Adrenal gland (tissue), 12 donors: ENCODE results near the gene TMED3. TPM values are rescaled to one million over a fixed set of nuclear protein-coding genes. Genes with fewer than 3 reads are reported as not detected.

Experiments
- DNase-seq, 7 donors: peaks; one replicate each; pipeline ENCODE4 v3.0.0-alpha.2; 2019 to 2020
- H3K27ac ChIP-seq, 5 donors: fragments of 200-600 bp; sonication (generic) in 4 of 5; 1 replicate in 3 of 5; 2 replicates in 2 of 5; pipeline versions ENCODE4 v1.5.1 to v1.8.0; 2016 to 2020; ENCODE audit warnings: mild to moderate bottlenecking in 1 of 5
- H3K27me3 ChIP-seq: fragments of 200-600 bp; 2 replicates; pipeline ENCODE4 v1.8.0; 2021
- H3K36me3 ChIP-seq, 2 donors: fragments of 200-600 bp; replicated peaks in 1 of 2; 1 replicate in 1 of 2; 2 replicates in 1 of 2; pipeline versions ENCODE4 v1.5.1 to v1.8.0; 2018 to 2022
- H3K4me1 ChIP-seq, 2 donors: fragments of 200-600 bp; replicated peaks in 1 of 2; 1 replicate in 1 of 2; 2 replicates in 1 of 2; pipeline versions ENCODE4 v1.5.1 to v1.8.0; 2018 to 2021
- H3K4me3 ChIP-seq, 4 donors: fragments of 200-600 bp; sonication (generic) in 3 of 4; one replicate each; pipeline ENCODE4 v1.5.1; 2016 to 2018
- H3K9me3 ChIP-seq, 3 donors: fragments of 200-600 bp; sonication (generic) in 1 of 3; replicated peaks in 1 of 3; 1 replicate in 2 of 3; 2 replicates in 1 of 3; pipeline versions ENCODE4 v1.5.1 to v1.8.0; 2016 to 2021
- CTCF ChIP-seq, 6 experiments: fragments of 450-650 bp in 4 of 6; fragments of 200-600 bp in 2 of 6; sonication (generic) in 1 of 6; IDR thresholded peaks; 1 replicate in 5 of 6; 2 replicates in 1 of 6; pipeline versions ENCODE4 v1.5.1 to v1.8.0; 2016 to 2021; ENCODE audit warnings: antibody characterized with exemption in 6 of 6, mild to moderate bottlenecking in 2 of 6, moderate library complexity in 1 of 6
- POLR2A ChIP-seq, 2 donors: fragments of 450-650 bp; IDR thresholded peaks; one replicate each; pipeline ENCODE4 v1.6.1; 2017; ENCODE audit warnings: antibody characterized with exemption in 2 of 2, mild to moderate bottlenecking in 2 of 2, moderate library complexity in 1 of 2
- WGBS, 4 donors: extraction: QIAGEN DNeasy Blood & Tissue Kit in 2 of 4; methylation state at CpG; one replicate each; pipeline versions ENCODE4 v1.1.5 to v1.1.7; 2013 to 2017; 5-methylcytosine and 5-hydroxymethylcytosine counted together
- intact Hi-C, 2 donors: fragments of 100-400 bp; cut with DNase I; formaldehyde crosslinking; loops; one replicate each; pipeline versions ENCODE4 v1.14.1 to v1.15.0; 2022 to 2023
- polyA plus RNA-seq, 3 donors: library from polyadenylated mRNA; stranded (reverse); fragments of 200-250 nt in 2 of 3; fragments of 350-450 nt in 1 of 3; fragmentation: Illumina TruSeq in 1 of 3; extraction: RNeasy Lipid Tissue Mini Kit (QIAGEN cat#74804) in 1 of 3; gene quantifications; one replicate each; pipeline ENCODE4 v1.2.3, GENCODE V29; 2013 to 2014
- total RNA-seq, 9 donors: library from RNA; depleted of rRNA in 4 of 9; stranded (reverse); fragments of >200 nt in 4 of 9; fragments of 120-200 nt in 1 of 9; fragmentation: NEBNext Ultra II Directional in 1 of 9; extraction: Animal tissue kit (Norgen Biotek cat#: 25700) in 1 of 9; gene quantifications; one replicate each; pipeline versions ENCODE4 v1.1.0 to v1.2.4, GENCODE V29; 2013 to 2023
- donor health status: healthy with polysubstance abuse.
- donor health status: Bipolar disorder and iron deficiency.
- donor health status: DM: yes; HTN: yes; CAD: no.
- donor health status: DM: no; HTN: no; CAD: no.
- donor health status: DM: no; HTN: no; CAD: no.
- donor health status: DM: yes; HTN: yes; CAD: no.

Gene TMED3
- total and polyA plus RNA-seq, 12 donors: 23.5 to 70.4 (median 36.8) TPM

GRCh38 chr15:79366691-79367090, 55.8 kb downstream of the TMED3 start:
- intact Hi-C loops: no loop called here
- TF ChIP-seq POLR2A (IDR thresholded peaks at IDR 0.05) (no peak), CTCF (IDR thresholded peaks at IDR 0.05) (no peak)

GRCh38 chr15:79370716-79371115, 59.8 kb downstream of the TMED3 start:
- Histone ChIP-seq H3K36me3 (no peaks in the 10 kb centered on the region), H3K4me3 (no peak overlapping the region), H3K27me3 (no peaks in the 10 kb centered on the region), H3K9me3 (no peaks in the 10 kb centered on the region), H3K4me1 (no peaks in the 10 kb centered on the region), H3K27ac (no peak overlapping the region)
- no peak for DNase-seq
- TF ChIP-seq POLR2A (IDR thresholded peaks at IDR 0.05): no peak
- intact Hi-C loops: no loop called here
- 65 to 84% (median 76%) methylated on average over 1 of the region's 1 CpG for WGBS, 4 donors

More at GRCh38 chr15:79366691-79367090, 55.8 kb downstream of the TMED3 start:
- no peaks in the 10 kb centered on the region for H3K27me3 ChIP-seq
- H3K36me3 ChIP-seq: no peaks in the 10 kb centered on the region
- no peaks in the 10 kb centered on the region for H3K9me3 ChIP-seq
- WGBS, 4 donors: 84 to 93% (median 87%) methylated on average over 2 of the region's 2 CpGs
- H3K4me1 ChIP-seq: no peaks in the 10 kb centered on the region
- no peak for DNase-seq
- no peak overlapping the region for H3K27ac ChIP-seq
- no peak overlapping the region for H3K4me3 ChIP-seq

GRCh38 chr15:79371591-79371990, 60.7 kb downstream of the TMED3 start:
- H3K27ac ChIP-seq: no peak overlapping the region

GRCh38 chr15:79372428-79372827, 61.5 kb downstream of the TMED3 start:
- WGBS, 4 donors: 67 to 74% (median 72%) methylated on average over 2 of the region's 2 CpGs
- no peak overlapping the region for H3K4me3 ChIP-seq
- no peaks in the 10 kb centered on the region for H3K36me3 ChIP-seq
- H3K9me3 ChIP-seq: no peaks in the 10 kb centered on the region
- TF ChIP-seq POLR2A (IDR thresholded peaks at IDR 0.05) (no peak), CTCF (IDR thresholded peaks at IDR 0.05) (no peak)
- intact Hi-C loops: no loop called here
- no peak for DNase-seq
- no peaks in the 10 kb centered on the region for H3K4me1 ChIP-seq
- H3K27ac ChIP-seq: no peak overlapping the region
- H3K27me3 ChIP-seq: no peaks in the 10 kb centered on the region

More at GRCh38 chr15:79371591-79371990, 60.7 kb downstream of the TMED3 start:
- no peak for DNase-seq
- 95 to 100% (median 98%) methylated on average over 1 of the region's 1 CpG for WGBS, 4 donors
- intact Hi-C loops: no loop called here
- H3K36me3 ChIP-seq: no peaks in the 10 kb centered on the region
- no peak for TF ChIP-seq CTCF (IDR thresholded peaks at IDR 0.05)
- TF ChIP-seq POLR2A (IDR thresholded peaks at IDR 0.05): no peak
- H3K4me3 ChIP-seq: no peak overlapping the region
- H3K4me1 ChIP-seq: no peaks in the 10 kb centered on the region
- no peaks in the 10 kb centered on the region for H3K9me3 ChIP-seq
- H3K27me3 ChIP-seq: no peaks in the 10 kb centered on the region

Other genes starting within 250 kb of the TMED3 start
- 1 to 10 TPM in 2 of 9 donors, under 1 TPM in 7; 0.11 to 6.9 (median 0.52) TPM for gene RASGRF1, start 220.3 kb upstream of the TMED3 start, total RNA-seq
- under 1 TPM; 0.18 to 0.80 (median 0.40) TPM for gene RASGRF1, start 220.3 kb upstream of the TMED3 start, polyA plus RNA-seq
- gene ANKRD34C, start 28.4 kb upstream of the TMED3 start, total RNA-seq: under 1 TPM in 3 of 9 donors, not detected in 6; 0.04 to 0.14 (median 0.11) TPM
- gene ANKRD34C, start 28.4 kb upstream of the TMED3 start, polyA plus RNA-seq: under 1 TPM; under 0.01 to 0.11 (median 0.08) TPM
- 10 to 100 TPM in 7 of 9 donors, 1 to 10 TPM in 1, under 1 TPM in 1; 0.89 to 43.8 (median 25.3) TPM for gene MINAR1, start 121.2 kb downstream of the TMED3 start, total RNA-seq
- 10 to 100 TPM in 1 of 3 donors, 1 to 10 TPM in 2; 2.3 to 13.2 (median 6.1) TPM for gene MINAR1, start 121.2 kb downstream of the TMED3 start, polyA plus RNA-seq